Measurements from ENCODE around the gene MAD1L1.
"Not testable (repeated sequence)": the region's sequence is repeated elsewhere in the genome, so short reads cannot be mapped to it uniquely, and the experiment has no call there.

The MAD1L1 gene

DNA sequence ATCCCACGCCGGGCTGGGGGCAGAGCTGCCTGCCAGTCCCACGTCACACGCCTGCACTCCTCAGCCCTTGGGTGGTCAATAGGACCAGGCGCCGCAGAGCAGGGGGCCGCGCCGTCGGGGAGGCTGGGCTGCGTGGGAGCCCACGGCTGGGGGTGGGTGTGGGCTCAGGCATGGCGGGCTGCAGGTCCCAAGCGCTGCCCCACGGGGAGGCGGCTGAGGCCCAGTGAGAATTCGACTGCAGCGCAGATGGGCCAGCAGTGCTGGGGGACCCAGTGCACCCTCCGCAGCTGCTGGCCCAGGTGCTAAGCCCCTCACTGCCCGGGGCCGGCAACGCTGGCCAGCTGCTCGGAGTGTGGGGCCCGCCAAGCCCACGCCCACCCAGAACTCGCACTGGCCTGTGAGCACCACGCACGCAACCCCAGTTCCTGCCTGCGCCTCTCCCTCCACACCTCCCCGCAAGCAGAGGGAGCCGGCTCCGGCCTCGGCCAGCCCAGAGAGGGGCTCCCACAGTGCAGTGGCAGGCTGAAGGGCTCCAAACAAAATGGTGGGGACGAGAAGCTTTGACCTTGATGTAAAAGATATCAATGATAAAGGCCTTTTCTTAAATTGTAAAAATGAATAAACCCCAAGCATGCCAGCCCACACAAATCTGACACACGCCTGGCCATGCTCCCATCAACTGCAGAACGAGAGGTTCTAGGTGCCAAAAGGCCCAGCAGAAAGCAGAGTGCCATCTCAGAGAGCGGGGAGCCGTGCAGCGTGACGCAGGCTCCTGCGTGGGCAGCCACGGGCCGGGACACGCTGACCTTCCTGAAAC is 255.5 kb downstream of the MAD1L1 start:
- no peaks in the 10 kb centered on the region for H3K4me1 ChIP-seq (ENCODE audit: control insufficient read depth, insufficient read depth, low read length)
- no peak overlapping the region for H3K4me3 ChIP-seq (ENCODE audit: low read depth, low read length)
- POLR2A ChIA-PET: no interaction called here
- H3K27ac ChIP-seq (ENCODE audit: extremely low read depth, low read depth, low read length): no peak overlapping the region
- no peak for TF ChIP-seq ZNF416 (tag by site-specific recombination; IDR thresholded peaks at IDR 0.05)
- H3K36me3 ChIP-seq (ENCODE audit: control insufficient read depth in 2 of 2, insufficient read depth in 1 of 2, low read length in 2 of 2): peaks cover 0 to 29% of the 10 kb centered on the region in 2 experiments; a peak in 1 of 3 replicates
- H3K9me3 ChIP-seq (ENCODE audit: control insufficient read depth, insufficient read depth, low read depth, low read length): no peaks in the 10 kb centered on the region
- CTCF ChIA-PET: interaction anchor here (1.0 kb wide), 1 partner anchor 15 kb away, joined by 3 read pairs; no protein-coding TSS in a partner anchor

- H3K4me3 ChIP-seq (ENCODE audit: low read depth, low read length); H3K9me3 ChIP-seq (ENCODE audit: control insufficient read depth, insufficient read depth, low read depth, low read length); H3K4me1 ChIP-seq (ENCODE audit: control insufficient read depth, insufficient read depth, low read length); H3K27ac ChIP-seq (ENCODE audit: extremely low read depth, low read depth, low read length): not testable (repeated sequence)
- CTCF ChIA-PET: interaction anchor here (1.0 kb wide), 1 partner anchor 14 kb away, joined by 3 read pairs; no protein-coding TSS in a partner anchor
- H3K36me3 ChIP-seq (ENCODE audit: control insufficient read depth in 2 of 2, insufficient read depth in 1 of 2, low read length in 2 of 2): peaks cover 0 to 29% of the 10 kb centered on the region in 2 experiments; a peak in 1 of 3 replicates
- POLR2A ChIA-PET: interaction anchor here (0.7 kb wide), 1 partner anchor 99 kb away, joined by 3 read pairs; no protein-coding TSS in a partner anchor
These were observed 256.2 kb downstream of the MAD1L1 start for GRCh38 chr7:1976521-1976920.

DNA sequence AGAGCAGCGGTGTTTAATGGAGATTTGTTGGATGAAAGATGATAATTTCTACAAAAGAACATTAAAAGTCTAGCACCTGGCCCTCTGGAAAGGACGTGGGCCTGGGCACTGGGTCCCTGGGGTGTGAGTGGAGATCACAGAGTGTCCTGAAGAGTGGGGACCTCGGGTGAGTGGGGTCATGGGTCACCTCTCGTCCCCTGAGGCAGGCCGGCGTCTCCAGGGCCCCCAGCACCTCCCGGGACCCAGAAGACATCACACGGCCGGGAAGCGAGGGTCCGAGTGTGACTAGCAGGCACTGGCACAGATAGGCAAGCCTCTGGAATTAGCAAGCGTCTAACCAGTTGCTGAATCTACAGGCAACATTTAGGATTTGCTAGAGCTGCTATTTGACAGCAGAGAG is 257.2 kb downstream of the MAD1L1 start:
- Histone ChIP-seq H3K36me3 (ENCODE audit: control insufficient read depth in 2 of 2, insufficient read depth in 1 of 2, low read length in 2 of 2) (peaks cover 0 to 29% of the 10 kb centered on the region in 2 experiments; a peak in 1 of 3 replicates), H3K9me3 (ENCODE audit: control insufficient read depth, insufficient read depth, low read depth, low read length) (no peaks in the 10 kb centered on the region), H3K4me3 (ENCODE audit: low read depth, low read length) (no peak overlapping the region), H3K27ac (ENCODE audit: extremely low read depth, low read depth, low read length) (no peak overlapping the region), H3K4me1 (ENCODE audit: control insufficient read depth, insufficient read depth, low read length) (no peaks in the 10 kb centered on the region)
- TF ChIP-seq ZSCAN23 (tag by site-specific recombination; IDR thresholded peaks at IDR 0.05) (no peak), ZNF623 (tag by site-specific recombination; IDR thresholded peaks at IDR 0.05) (no peak), ZNF341 (tag by site-specific recombination; IDR thresholded peaks at IDR 0.05; ENCODE audit: low read depth) (no peak), ZXDB (tag by site-specific recombination; IDR thresholded peaks at IDR 0.05) (no peak), ZNF221 (tag by site-specific recombination; IDR thresholded peaks at IDR 0.05; ENCODE audit: borderline replicate concordance) (no peak)
- TF ChIP-seq, protein P1, sequence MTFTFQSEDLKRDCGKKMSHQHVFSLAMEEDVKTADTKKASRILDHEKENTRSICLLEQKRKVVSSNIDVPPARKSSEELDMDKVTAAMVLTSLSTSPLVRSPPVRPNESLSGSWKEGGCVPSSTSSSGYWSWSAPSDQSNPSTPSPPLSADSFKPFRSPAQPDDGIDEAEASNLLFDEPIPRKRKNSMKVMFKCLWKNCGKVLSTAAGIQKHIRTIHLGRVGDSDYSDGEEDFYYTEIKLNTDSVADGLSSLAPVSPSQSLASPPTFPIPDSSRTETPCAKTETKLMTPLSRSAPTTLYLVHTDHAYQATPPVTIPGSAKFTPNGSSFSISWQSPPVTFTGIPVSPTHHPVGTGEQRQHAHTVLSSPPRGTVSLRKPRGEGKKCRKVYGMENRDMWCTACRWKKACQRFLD (tag by site-specific recombination; IDR thresholded peaks at IDR 0.05): no peak
- CTCF ChIA-PET: no interaction called here
- POLR2A ChIA-PET: no interaction called here

GRCh38 chr7:1975179-1975578 is 257.6 kb downstream of the MAD1L1 start:
- Histone ChIP-seq H3K27ac (ENCODE audit: extremely low read depth, low read depth, low read length) (no peak overlapping the region), H3K4me3 (ENCODE audit: low read depth, low read length) (no peak overlapping the region), H3K9me3 (ENCODE audit: control insufficient read depth, insufficient read depth, low read depth, low read length) (no peaks in the 10 kb centered on the region), H3K4me1 (ENCODE audit: control insufficient read depth, insufficient read depth, low read length) (no peaks in the 10 kb centered on the region), H3K36me3 (ENCODE audit: control insufficient read depth in 2 of 2, insufficient read depth in 1 of 2, low read length in 2 of 2) (peaks cover 0 to 26% of the 10 kb centered on the region in 2 experiments; a peak in 1 of 3 replicates)
- ChIA-PET CTCF (no interaction called here), POLR2A (no interaction called here)
- TF ChIP-seq ZNF776 (tag by site-specific recombination; IDR thresholded peaks at IDR 0.05; ENCODE audit: borderline replicate concordance) (no peak), CTCF (tag by site-specific recombination; IDR thresholded peaks at IDR 0.05) (no peak), ZNF324 (tag by site-specific recombination; IDR thresholded peaks at IDR 0.05) (no peak), ZNF114 (tag by site-specific recombination; IDR thresholded peaks at IDR 0.05) (no peak), ZNF837 (tag by site-specific recombination; IDR thresholded peaks at IDR 0.05) (no peak), MEIS1 (CRISPR knock-in tag; IDR thresholded peaks at IDR 0.05; ENCODE audit: borderline replicate concordance) (no peak), ZNF560 (tag by site-specific recombination; IDR thresholded peaks at IDR 0.05; ENCODE audit: borderline replicate concordance) (no peak), ZNF426 (tag by site-specific recombination; IDR thresholded peaks at IDR 0.05) (no peak)

Measured in HEK293 (cell line).